Muscle of leg (tissue), 11 donors: ENCODE results near the gene SIRPA. TPM values are rescaled to one million over a fixed set of nuclear protein-coding genes. Genes with fewer than 3 reads are reported as not detected.

Experiments
- DNase-seq: peaks from one replicate; pipeline ENCODE4 v3.0.0; 2013
- H3K27ac ChIP-seq: one replicate; pipeline ENCODE4 v1.5.1; 2013; ENCODE audit warnings: mild to moderate bottlenecking, low read length, control low read depth
- H3K27me3 ChIP-seq: one replicate; pipeline ENCODE4 v1.6.1; 2013; ENCODE audit warnings: low read length; ENCODE audit not compliant: control insufficient read depth, insufficient read depth
- H3K36me3 ChIP-seq: one replicate; pipeline ENCODE4 v1.6.1; 2013; ENCODE audit warnings: low read length; ENCODE audit not compliant: control insufficient read depth, insufficient read depth
- H3K4me1 ChIP-seq: one replicate; pipeline ENCODE4 v1.6.1; 2013; ENCODE audit warnings: low read length; ENCODE audit not compliant: control insufficient read depth, insufficient read depth
- H3K4me3 ChIP-seq: one replicate; pipeline ENCODE4 v1.5.1; 2013; ENCODE audit warnings: low read length, control low read depth
- H3K9me3 ChIP-seq: replicated peaks from 2 replicates; pipeline ENCODE4 v1.6.1; 2013; ENCODE audit warnings: low read depth, low read length; ENCODE audit not compliant: control insufficient read depth
- WGBS: methylation state at CpG from one replicate; pipeline ENCODE4 v1.1.5; 2013; ENCODE audit warnings: missing lambda C conversion rate; ENCODE audit not compliant: insufficient coverage; 5-methylcytosine and 5-hydroxymethylcytosine counted together
- polyA plus RNA-seq, 8 donors: library from polyadenylated mRNA; unstranded; fragments of 120-200 nt; gene quantifications; one replicate each; pipeline versions ENCODE4 v1.2.1 to v1.2.3, GENCODE V29; 2013; ENCODE audit warnings: inconsistent platforms in 1 of 8, low replicate concordance in 1 of 8; ENCODE audit not compliant: insufficient read length in 8 of 8, insufficient read depth in 1 of 8
- total RNA-seq: library from RNA; stranded (reverse); fragments of 120-200 nt; gene quantifications from one replicate; pipeline ENCODE4 v1.2.4, GENCODE V29; 2013

Gene SIRPA
- total and polyA plus RNA-seq, 9 donors = 13.3 to 28.4 (median 24.9) TPM

GRCh38 chr20:1944345-1945091, 49.3 kb downstream of the SIRPA start:
- Histone ChIP-seq H3K27me3 (peaks cover 8% of the 10 kb centered on the region), H3K36me3 (no peaks in the 10 kb centered on the region), H3K4me3 (no peak overlapping the region), H3K27ac (peak overlapping the region; percentile 88), H3K9me3 (no peaks in the 10 kb centered on the region), H3K4me1 (peaks cover 73% of the 10 kb centered on the region)
- DNase-seq = no peak
- 69% methylated on average over 6 of the region's 6 CpGs for WGBS

- Histone ChIP-seq H3K4me3 (no peak overlapping the region), H3K4me1 (peaks cover 74% of the 10 kb centered on the region), H3K36me3 (no peaks in the 10 kb centered on the region), H3K27ac (peak overlapping the region; percentile 88), H3K27me3 (peaks cover 8% of the 10 kb centered on the region), H3K9me3 (no peaks in the 10 kb centered on the region)
- DNase-seq = peak; percentile 74
- 66% methylated on average over 9 of the region's 9 CpGs for WGBS
Observed at GRCh38 chr20:1945134-1945618, 50.0 kb downstream of the SIRPA start.

- Histone ChIP-seq H3K4me3 (no peak overlapping the region), H3K9me3 (no peaks in the 10 kb centered on the region), H3K36me3 (no peaks in the 10 kb centered on the region), H3K27me3 (peaks cover 8% of the 10 kb centered on the region), H3K4me1 (peaks cover 79% of the 10 kb centered on the region), H3K27ac (peak overlapping the region; percentile 88)
- DNase-seq = no peak
- WGBS = 89% methylated on average over 6 of the region's 7 CpGs
Observed at GRCh38 chr20:1945660-1946059, 50.5 kb downstream of the SIRPA start.

GRCh38 chr20:1946442-1946761, 51.2 kb downstream of the SIRPA start:
- Histone ChIP-seq H3K36me3 (no peaks in the 10 kb centered on the region), H3K4me1 (peaks cover 77% of the 10 kb centered on the region), H3K27me3 (peaks cover 8% of the 10 kb centered on the region), H3K9me3 (no peaks in the 10 kb centered on the region), H3K27ac (peak overlapping the region; percentile 88), H3K4me3 (no peak overlapping the region)
- DNase-seq = no peak
- WGBS = 0% methylated on average over 1 of the region's 7 CpGs

- Histone ChIP-seq H3K4me3 (peak overlapping the region; percentile 13), H3K36me3 (no peaks in the 10 kb centered on the region), H3K9me3 (no peaks in the 10 kb centered on the region), H3K27ac (peak overlapping the region; percentile 88), H3K27me3 (peaks cover 8% of the 10 kb centered on the region), H3K4me1 (peaks cover 75% of the 10 kb centered on the region)
- WGBS = 4% methylated on average over 33 of the region's 39 CpGs
- DNase-seq = peak; percentile 89
Observed at GRCh38 chr20:1946762-1947534, 51.7 kb downstream of the SIRPA start.

- no peak for DNase-seq
- Histone ChIP-seq H3K4me1 (peaks cover 75% of the 10 kb centered on the region), H3K36me3 (no peaks in the 10 kb centered on the region), H3K27ac (peak overlapping the region; percentile 73), H3K4me3 (no peak overlapping the region), H3K27me3 (peaks cover 8% of the 10 kb centered on the region), H3K9me3 (no peaks in the 10 kb centered on the region)
- 35% methylated on average over 14 of the region's 14 CpGs for WGBS
Observed at GRCh38 chr20:1947535-1947846, 52.3 kb downstream of the SIRPA start.

- no peaks in the 10 kb centered on the region for H3K9me3 ChIP-seq
- H3K27me3 ChIP-seq = peaks cover 6% of the 10 kb centered on the region
- WGBS = no CpG with 5 or more reads among the region's 2 CpGs
- peaks cover 59% of the 10 kb centered on the region for H3K4me1 ChIP-seq
- H3K36me3 ChIP-seq = no peaks in the 10 kb centered on the region
- DNase-seq = peak; percentile 65
- H3K27ac ChIP-seq = peak overlapping the region; percentile 6
- no peak overlapping the region for H3K4me3 ChIP-seq
Observed at GRCh38 chr20:1949347-1950100, 54.3 kb downstream of the SIRPA start.

GRCh38 chr20:1950836-1951235, 55.6 kb downstream of the SIRPA start:
- Histone ChIP-seq H3K4me3 (no peak overlapping the region), H3K27me3 (peaks cover 6% of the 10 kb centered on the region), H3K27ac (no peak overlapping the region), H3K9me3 (no peaks in the 10 kb centered on the region), H3K36me3 (no peaks in the 10 kb centered on the region), H3K4me1 (peaks cover 46% of the 10 kb centered on the region)
- no peak for DNase-seq
- 65% methylated on average over 7 of the region's 7 CpGs for WGBS

GRCh38 chr20:1951436-1952115, 56.4 kb downstream of the SIRPA start:
- H3K4me3 ChIP-seq = no peak overlapping the region
- peaks cover 6% of the 10 kb centered on the region for H3K27me3 ChIP-seq
- no peaks in the 10 kb centered on the region for H3K9me3 ChIP-seq
- H3K27ac ChIP-seq = no peak overlapping the region
- no peak for DNase-seq
- no peaks in the 10 kb centered on the region for H3K36me3 ChIP-seq
- H3K4me1 ChIP-seq = peaks cover 40% of the 10 kb centered on the region
- WGBS = 66% methylated on average over 8 of the region's 11 CpGs
